GM18951 (cell line): ENCODE data around the gene MR1.
"Not testable (repeated sequence)": the region's sequence is repeated elsewhere in the genome, so short reads cannot be mapped to it uniquely, and the experiment has no call there.

Source experiments
- POLR2A ChIP-seq: IDR thresholded peaks from 4 replicates; pipeline ENCODE4 v1.6.1; 2011; ENCODE audit warnings: mild to moderate bottlenecking; ENCODE audit not compliant: insufficient read length, insufficient read depth; ENCODE audit errors: extremely low read depth
- in situ Hi-C: fragments of 300-500 bp; cut with MboI; formaldehyde crosslinking; loops from one replicate; pipeline ENCODE4 v1.12.0; 2022; ENCODE audit warnings: low sequenced_read_pairs, mixed read lengths, inconsistent platforms; ENCODE audit not compliant: unreplicated experiment

MR1 gene

DNA sequence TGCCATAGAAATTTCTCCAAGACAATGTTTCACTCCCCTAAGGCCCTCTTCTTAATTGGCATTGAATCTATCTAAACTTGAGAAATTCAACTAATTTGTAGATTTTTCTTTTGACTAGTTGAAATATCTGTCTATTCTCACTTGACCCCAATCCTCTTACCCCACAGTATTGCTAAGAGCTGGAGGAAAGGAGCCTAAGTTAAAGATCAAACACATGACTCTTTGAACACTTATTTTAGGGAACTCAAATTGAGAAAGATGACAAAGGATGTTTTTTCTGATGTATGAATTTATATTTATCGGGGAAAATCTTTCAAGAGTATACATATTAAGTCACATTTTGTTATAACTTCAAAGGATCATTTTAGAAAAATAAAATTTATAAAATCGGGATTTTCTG, 3.6 kb downstream of the MR1 start:
- TF ChIP-seq POLR2A: no peak
- in situ Hi-C loops: no loop called here

DNA sequence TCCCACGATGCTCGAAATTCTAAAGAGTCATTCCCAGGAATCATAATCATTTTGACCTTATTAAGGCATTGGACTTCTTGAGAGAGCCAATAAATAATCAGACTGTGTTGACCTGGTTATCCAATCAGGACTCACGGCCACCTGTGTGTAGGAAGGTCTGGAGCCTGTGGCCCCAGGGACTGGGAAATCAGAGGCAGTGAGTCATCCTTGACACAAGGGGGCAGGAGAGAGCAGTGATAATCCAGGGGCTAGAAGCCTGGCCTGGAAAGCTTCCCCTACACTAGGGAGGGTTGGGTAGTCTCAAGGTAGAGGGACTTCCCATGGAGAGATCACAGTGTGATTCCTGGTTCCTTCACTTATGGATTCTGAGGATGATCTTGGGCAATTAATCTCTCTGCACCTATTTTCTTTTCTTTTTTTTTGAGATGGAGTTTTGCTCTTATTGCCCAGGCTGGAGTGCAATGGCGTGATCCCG, 4.7 kb downstream of the MR1 start:
- TF ChIP-seq POLR2A: no peak
- in situ Hi-C loops: no loop called here

DNA sequence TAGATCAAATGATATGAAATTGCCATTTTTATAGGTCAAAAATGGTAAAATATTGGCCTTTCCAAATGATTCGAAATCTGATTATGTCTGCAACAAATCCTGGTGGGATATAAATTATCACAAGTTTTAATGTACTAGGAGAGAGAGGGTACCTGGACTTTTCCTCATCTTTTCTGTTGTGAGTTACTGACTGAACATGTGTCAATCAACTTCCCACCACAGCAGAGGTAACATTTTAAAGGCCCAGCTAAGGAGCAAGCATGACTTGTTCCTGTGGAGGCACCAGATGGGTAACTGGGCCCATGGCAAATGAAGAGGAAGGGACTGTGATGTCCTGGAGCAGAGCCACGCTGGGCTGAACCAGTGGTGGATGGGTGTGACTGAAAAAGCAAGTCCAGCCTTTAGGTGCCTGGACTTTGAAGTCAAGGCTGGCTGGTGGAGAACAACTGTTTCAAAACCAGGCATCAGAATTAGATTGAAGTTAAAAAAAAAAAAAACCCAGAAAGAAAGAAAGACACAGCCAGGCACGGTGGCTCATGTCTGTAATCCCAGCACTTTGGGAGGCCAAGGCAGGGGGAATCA, 6.6 kb downstream of the MR1 start:
- TF ChIP-seq POLR2A: no peak
- in situ Hi-C loops: no loop called here

DNA sequence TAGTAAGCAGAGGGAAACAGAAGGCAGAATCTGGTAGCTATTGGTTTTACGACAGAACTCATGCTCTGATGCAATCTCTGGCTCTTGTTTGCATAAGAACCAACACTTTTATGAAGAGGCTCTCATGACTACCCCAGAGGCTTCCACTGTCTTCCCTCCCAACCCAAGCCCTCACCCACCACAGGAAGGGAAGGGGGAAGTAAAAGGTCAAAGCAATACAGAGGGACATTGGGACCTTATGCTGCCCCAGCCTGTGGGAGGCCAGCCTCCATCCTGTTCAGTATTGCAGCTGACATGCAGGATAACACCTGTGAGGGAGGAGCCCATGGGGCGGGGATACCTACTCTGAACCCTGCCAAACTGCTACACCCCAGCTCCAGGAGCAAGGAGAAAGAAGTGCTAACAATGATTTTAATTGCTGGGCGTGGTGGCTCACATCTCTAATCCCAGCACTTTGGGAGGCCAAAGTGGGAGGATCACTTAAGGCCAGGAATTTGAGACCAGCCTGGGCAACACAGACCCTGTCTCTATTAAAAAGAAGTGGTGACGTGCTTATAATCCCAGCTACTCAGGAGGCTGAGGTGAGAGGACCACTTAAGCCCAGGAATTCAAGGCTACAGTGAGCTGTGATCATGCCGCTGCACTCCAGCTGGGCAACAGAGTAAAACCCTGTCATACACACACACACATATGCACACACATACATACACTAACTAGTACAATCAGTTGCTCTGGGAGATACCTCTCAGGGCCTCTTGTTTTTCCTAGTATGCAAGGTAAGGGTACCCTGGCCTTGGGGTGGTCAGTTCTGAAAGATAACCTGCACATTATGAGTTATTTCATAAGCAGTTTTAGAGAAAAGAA, 9.5 kb downstream of the MR1 start:
- in situ Hi-C loops: no loop called here
- no peak for TF ChIP-seq POLR2A

DNA sequence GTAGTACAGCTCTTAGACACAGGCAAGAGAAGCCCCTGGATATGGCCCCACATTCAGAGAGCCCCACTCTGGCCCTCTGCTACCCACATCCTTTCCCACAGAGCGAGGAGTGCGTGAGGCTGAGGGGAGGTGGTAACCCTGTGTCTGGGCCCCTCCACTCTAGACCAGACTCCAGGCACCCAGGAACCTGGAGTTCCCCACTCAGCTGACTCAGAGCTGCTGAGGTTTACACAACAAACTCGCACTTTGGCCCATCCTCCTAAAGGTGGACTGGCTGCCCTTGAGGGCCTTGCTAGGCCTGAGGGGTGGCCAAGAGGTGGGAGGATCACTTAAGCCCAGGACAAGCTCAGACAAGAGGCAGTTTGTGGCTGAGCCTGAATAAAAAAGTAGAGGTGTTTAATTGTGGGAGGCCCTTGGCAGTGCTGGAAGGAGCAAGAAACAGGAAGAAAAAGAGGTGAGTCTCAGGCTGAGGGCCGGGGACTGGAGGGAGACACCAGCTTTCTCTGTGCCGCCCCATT, 10.7 kb downstream of the MR1 start:
- in situ Hi-C loops: no loop called here

DNA sequence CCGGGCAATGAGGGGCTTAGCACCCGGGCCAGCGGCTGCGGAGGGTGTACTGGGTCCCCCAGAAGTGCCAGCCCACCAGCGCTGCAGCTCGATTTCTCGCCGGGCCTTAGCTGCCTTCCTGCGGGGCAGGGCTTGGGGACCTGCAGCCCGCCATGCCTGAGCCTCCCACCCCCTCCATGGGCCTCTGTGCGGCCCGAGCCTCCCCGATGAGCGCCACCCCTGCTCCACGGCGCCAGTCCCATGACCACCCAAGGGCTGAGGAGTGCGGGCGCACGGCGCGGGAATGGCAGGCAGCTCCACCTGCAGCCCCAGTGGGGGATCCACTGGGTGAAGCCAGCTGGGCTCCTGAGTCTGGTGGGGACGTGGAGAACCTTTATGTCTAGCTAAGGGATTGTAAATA, 12.2 kb downstream of the MR1 start:
- in situ Hi-C loops: not testable (repeated sequence)

More for the DNA sequence above, 10.7 kb downstream of the MR1 start:
- no peak for TF ChIP-seq POLR2A

DNA sequence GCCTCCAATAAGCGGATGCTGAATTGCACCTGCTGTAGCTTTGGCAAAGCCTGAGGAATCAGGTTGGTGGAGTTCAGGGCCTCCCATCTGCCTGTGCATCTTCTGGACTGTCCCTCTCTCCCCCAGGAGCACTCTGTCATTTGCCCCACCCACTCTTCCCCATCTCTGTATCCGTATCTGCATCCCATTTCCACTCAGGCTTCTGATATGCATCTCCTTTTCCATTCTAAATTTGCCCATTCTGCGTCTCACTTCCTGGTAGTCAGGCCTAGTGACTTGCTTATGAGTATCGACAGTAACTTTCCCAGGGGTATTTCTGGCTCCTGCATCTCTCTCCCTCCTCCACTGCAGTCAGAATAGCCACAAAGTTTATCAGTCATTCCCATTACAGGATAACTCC, 15.6 kb downstream of the MR1 start:
- no peak for TF ChIP-seq POLR2A
- in situ Hi-C loops: no loop called here

DNA sequence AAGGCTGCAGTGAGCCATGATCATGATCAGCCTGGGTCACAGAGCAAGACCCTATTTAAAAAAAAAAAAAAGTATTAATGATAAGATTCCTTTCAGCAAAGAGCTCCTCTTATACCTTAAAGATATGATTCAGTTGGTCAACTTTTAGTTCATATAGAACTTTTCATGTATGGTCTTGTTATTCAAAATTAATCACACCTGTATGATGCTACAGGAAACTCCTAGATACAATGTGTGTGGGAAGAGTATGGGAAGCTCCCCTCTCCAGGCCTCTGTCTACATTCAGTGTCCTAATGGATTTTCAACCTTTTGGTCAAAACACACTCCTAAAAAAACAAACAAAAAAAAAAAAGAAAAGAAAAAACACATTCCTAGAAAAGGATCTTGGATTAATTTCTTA, 17.1 kb downstream of the MR1 start:
- TF ChIP-seq POLR2A: no peak
- in situ Hi-C loops: no loop called here

DNA sequence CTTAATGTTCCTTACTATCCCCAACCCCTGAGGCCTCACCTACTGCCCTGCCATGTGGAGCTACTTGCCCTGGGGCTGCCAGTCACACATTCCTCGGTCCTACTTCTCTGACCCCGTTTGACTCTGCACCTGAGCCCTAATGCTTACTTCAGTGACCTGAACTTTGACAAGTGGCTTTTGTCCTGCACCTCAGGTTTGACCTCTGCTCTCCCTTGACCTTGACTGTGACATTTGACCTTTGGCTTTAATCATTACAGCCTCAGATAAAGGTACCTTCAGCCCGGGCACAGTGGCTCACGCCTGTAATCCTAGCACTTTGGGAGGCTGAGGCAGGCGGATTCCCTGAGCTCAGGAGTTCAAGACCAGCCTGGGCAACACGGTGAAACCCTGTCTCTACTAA, 22.8 kb downstream of the MR1 start:
- TF ChIP-seq POLR2A: no peak

DNA sequence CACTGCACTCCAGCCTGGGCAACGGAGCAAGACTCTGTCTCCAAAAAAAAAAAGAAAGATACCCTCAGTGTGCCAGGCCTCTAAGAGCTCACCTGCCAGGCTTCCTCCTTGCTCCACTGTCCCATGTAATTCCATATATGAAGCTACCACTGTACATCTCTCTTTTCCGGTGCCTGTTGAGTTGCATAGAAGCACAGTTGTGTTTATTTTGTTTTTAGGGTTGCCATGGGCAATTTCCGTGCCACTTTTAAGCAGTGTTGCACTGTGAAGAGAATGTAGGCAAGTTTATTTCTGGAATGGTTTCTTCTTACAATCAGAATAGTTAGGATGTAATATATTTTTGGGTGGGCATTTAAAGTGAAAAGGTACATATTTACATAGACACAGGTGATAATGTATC, 23.3 kb downstream of the MR1 start:
- in situ Hi-C loops: no loop called here
- TF ChIP-seq POLR2A: no peak

More for the DNA sequence above, 22.8 kb downstream of the MR1 start:
- in situ Hi-C loops: no loop called here

DNA sequence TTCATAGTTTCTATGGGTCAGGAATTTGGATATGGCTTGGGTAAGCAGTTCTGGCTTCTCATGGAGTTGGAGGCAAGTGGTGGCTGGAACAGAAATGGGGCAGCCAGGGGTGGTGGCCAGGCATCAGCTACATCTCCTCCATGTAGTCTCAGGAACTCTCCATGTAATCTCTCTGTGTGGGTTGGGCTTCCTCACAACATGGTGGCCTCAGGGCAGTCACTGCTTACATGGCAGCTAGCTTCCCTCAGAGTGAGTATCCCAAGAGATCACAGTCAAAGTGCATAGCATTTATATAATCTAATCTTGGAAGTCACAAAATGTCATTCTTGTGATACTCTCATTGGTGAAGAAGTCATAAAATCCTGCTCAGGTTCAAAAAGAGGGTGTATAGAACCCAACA, 25.7 kb downstream of the MR1 start:
- TF ChIP-seq POLR2A: no peak
- in situ Hi-C loops: no loop called here

DNA sequence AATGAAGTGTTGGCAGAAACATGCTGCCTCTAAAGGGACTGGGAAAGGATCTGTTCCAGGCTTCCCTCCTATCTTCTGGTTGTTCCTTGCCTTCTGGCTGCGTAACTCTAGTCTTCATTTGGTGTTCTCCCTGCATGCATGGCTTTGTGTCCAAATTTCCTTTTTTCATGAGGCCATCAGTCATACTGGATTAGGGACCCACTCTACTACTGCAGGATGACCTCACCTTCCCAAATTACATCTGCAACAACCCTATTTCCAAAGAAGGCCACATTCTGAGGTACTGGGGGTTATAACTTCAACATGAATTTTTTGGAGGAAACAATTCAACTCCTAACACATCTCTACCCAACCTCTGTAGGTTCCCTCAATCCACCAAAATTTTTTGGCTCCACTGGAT, 26.3 kb downstream of the MR1 start:
- in situ Hi-C loops: no loop called here
- no peak for TF ChIP-seq POLR2A

DNA sequence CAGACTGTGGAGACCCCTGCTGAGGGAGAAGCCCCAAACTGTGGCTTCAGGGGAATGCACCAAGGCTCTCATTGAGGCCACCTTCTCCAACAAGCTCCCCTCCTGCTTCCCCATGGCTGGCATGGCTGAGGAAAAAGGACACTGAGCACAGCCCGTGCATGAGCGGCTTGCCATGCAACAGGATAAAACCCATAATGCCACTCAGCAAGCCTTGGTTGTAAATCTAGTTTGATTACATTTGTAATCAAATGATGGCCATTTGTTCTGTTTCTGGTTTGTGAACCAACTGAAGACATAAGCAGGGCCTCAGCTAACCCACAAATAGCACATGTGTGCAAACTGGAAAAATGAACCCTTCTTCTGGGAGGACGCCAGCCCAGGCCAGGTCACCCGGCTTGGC, 27.2 kb downstream of the MR1 start:
- in situ Hi-C loops: not testable (repeated sequence)

DNA sequence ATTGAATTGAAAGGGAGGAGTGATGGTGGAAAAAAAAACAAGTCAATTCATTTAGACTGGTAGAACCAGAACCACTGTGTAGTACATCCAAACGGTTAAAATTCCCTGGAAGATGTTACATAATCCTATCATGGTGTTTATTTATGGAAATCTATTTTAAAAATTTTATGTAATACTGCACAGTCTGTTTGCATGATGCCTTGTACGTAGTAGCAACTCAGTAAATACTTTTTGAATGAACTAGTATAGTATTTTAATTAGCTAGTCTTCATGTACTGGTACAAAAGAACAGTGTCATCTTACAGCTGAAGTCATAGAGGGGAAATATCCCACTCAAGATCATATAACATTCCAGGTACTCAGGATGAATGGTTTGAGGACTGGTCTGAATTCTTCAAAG, 27.7 kb downstream of the MR1 start:
- no peak for TF ChIP-seq POLR2A

More for the DNA sequence above, 27.7 kb downstream of the MR1 start:
- in situ Hi-C loops: no loop called here
